OCI-LY7 (cell line): ENCODE results near the gene PACS1. TPM values are rescaled to one million over a fixed set of nuclear protein-coding genes. Genes with fewer than 3 reads are reported as not detected.

Experiments used
- BruUV-seq: library from RNA; stranded (reverse); fragments of 400-500 nt; replicated peaks from 2 replicates; lab custom pipeline; 2021; lab: Mats Ljungman, UMichigan
- CTCF ChIA-PET: fragments of 300-600 bp; sonication (Branson Sonifier 250); formaldehyde crosslinking; loops from one replicate; lab custom pipeline; 2022; ENCODE audit warnings: antibody characterized with exemption; ENCODE audit not compliant: unreplicated experiment; lab: Charles Lee
- POLR2A ChIA-PET: fragments of 300-600 bp; sonication (Branson Sonifier 250); formaldehyde crosslinking; loops from one replicate; lab custom pipeline; 2022; ENCODE audit warnings: antibody characterized with exemption; lab: Charles Lee
- DNase-seq: peaks from one replicate; pipeline ENCODE4 v3.0.0-alpha.2; 2015; ENCODE audit warnings: low spot score
- H2AFZ ChIP-seq: fragments of 200-600 bp; sonication (generic), shearing (Covaris generic); 2 replicates; pipeline ENCODE4 v1.6.1; 2014; ENCODE audit warnings: mild to moderate bottlenecking, antibody characterized with exemption, low read length, moderate library complexity
- H3K27ac ChIP-seq: fragments of 200-600 bp; sonication (generic); 2 replicates; pipeline ENCODE4 v1.5.1; 2014; ENCODE audit warnings: mixed run types, low read depth, mild to moderate bottlenecking, moderate library complexity, low read length, inconsistent platforms; ENCODE audit not compliant: poor library complexity, severe bottlenecking
- H3K36me3 ChIP-seq: fragments of 200-600 bp; sonication (generic); 2 replicates; pipeline ENCODE4 v1.6.1; 2014; ENCODE audit warnings: mild to moderate bottlenecking, antibody characterized with exemption, low read length, moderate library complexity, mixed read lengths; ENCODE audit not compliant: insufficient read depth
- H3K4me1 ChIP-seq: fragments of 200-600 bp; sonication (generic); 2 replicates; pipeline ENCODE4 v1.5.1; 2014; ENCODE audit warnings: mild to moderate bottlenecking, low read length; ENCODE audit not compliant: insufficient read depth, poor library complexity, severe bottlenecking
- H3K4me2 ChIP-seq: fragments of 200-600 bp; sonication (generic); 2 replicates; pipeline ENCODE4 v1.6.1; 2014; ENCODE audit warnings: mild to moderate bottlenecking, low read length
- H3K4me3 ChIP-seq: fragments of 200-600 bp; sonication (generic); 2 replicates; pipeline ENCODE4 v1.5.1; 2014; ENCODE audit warnings: mild to moderate bottlenecking, low read depth, low read length; ENCODE audit not compliant: poor library complexity, severe bottlenecking
- H3K79me2 ChIP-seq: fragments of 200-600 bp; sonication (generic); 2 replicates; pipeline ENCODE4 v1.6.1; 2016; ENCODE audit warnings: low read depth, mild to moderate bottlenecking, low read length, moderate library complexity, mixed read lengths; ENCODE audit not compliant: insufficient read depth
- H3K9me2 ChIP-seq: fragments of 200-600 bp; sonication (generic); 2 replicates; pipeline ENCODE4 v1.6.1; 2016; ENCODE audit warnings: mild to moderate bottlenecking, low read length, mixed read lengths; ENCODE audit not compliant: insufficient read depth
- H3K9me3 ChIP-seq: fragments of 200-600 bp; sonication (generic); 2 replicates; pipeline ENCODE4 v1.6.1; 2014; ENCODE audit warnings: mild to moderate bottlenecking, mixed run types, low read length, mixed read lengths
- H4K20me1 ChIP-seq: fragments of 200-600 bp; sonication (generic); 2 replicates; pipeline ENCODE4 v1.6.1; 2014; ENCODE audit warnings: mild to moderate bottlenecking, antibody characterized with exemption, low read length, moderate library complexity, mixed read lengths; ENCODE audit not compliant: insufficient read depth
- EZH2phosphoT487 ChIP-seq: fragments of 200-600 bp; sonication (generic); IDR thresholded peaks from 2 replicates; pipeline ENCODE4 v1.6.1; 2018; ENCODE audit warnings: low read depth, borderline replicate concordance, mild to moderate bottlenecking, mixed run types, antibody characterized with exemption, low read length, moderate library complexity, mixed read lengths
- intact Hi-C: fragments of 100-400 bp; cut with micrococcal nuclease; formaldehyde crosslinking; loops from one replicate; pipeline ENCODE4 v1.10.0; 2022; ENCODE audit not compliant: unreplicated experiment
- total RNA-seq, 2 experiments: library from RNA; depleted of rRNA in 1 of 2; stranded (reverse); fragments of >200 nt in 1 of 2; shearing (Covaris generic) in 1 of 2; gene quantifications; 2 replicates each; pipeline ENCODE4 v1.2.3, GENCODE V29; 2014 to 2022
- TF ChIP-seq, protein P1 (sequence below): fragments of 200-600 bp; sonication (generic); conservative IDR thresholded peaks from 2 replicates; pipeline ENCODE4 v1.5.1; 2014; ENCODE audit warnings: mild to moderate bottlenecking, antibody characterized with exemption, low read length, moderate library complexity, mixed read lengths

The PACS1 gene
- total RNA-seq, 2 experiments from 2014 or later, result 23.7 to 52.5 TPM

DNA sequence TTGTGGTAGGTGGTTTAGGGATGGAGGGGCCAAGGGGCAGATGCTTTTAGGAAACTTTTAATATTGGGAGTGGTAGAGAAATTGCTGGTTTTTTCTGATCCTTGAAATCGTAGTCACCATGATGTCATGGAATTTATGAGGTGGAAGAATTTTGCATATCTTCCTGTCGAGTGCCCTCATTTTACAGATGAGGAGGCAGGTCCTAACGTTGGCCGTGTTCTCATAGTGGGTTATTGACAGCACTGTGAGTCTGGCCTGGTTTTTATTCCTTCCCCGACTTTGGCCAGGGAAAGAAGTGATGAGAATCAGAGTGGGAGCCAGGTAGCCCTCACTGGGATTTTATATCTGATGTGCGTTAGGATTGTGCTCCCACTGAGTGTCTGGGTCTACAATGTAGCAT is 8.8 kb upstream of the PACS1 start:
- H2AFZ ChIP-seq, result no peak overlapping the region
- H3K9me2 ChIP-seq, result no peaks in the 10 kb centered on the region
- no TSS peak for BruUV-seq
- no peak overlapping the region for H3K4me2 ChIP-seq
- no peak for DNase-seq
- H3K27ac ChIP-seq, result no peak overlapping the region
- CTCF ChIA-PET, result no interaction called here
- H3K4me3 ChIP-seq, result no peak overlapping the region
- H3K9me3 ChIP-seq, result 0 out of 2 replicates have a peak, but pooled peaks cover 5% of the 10 kb centered on the region
- peaks cover 9% of the 10 kb centered on the region; the same call in 1 of the 2 replicates for H3K79me2 ChIP-seq
- H4K20me1 ChIP-seq, result no peaks in the 10 kb centered on the region
- intact Hi-C loops, result no loop called here
- POLR2A ChIA-PET, result no interaction called here
- TF ChIP-seq, protein P1, sequence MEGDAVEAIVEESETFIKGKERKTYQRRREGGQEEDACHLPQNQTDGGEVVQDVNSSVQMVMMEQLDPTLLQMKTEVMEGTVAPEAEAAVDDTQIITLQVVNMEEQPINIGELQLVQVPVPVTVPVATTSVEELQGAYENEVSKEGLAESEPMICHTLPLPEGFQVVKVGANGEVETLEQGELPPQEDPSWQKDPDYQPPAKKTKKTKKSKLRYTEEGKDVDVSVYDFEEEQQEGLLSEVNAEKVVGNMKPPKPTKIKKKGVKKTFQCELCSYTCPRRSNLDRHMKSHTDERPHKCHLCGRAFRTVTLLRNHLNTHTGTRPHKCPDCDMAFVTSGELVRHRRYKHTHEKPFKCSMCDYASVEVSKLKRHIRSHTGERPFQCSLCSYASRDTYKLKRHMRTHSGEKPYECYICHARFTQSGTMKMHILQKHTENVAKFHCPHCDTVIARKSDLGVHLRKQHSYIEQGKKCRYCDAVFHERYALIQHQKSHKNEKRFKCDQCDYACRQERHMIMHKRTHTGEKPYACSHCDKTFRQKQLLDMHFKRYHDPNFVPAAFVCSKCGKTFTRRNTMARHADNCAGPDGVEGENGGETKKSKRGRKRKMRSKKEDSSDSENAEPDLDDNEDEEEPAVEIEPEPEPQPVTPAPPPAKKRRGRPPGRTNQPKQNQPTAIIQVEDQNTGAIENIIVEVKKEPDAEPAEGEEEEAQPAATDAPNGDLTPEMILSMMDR, result no peak
- no peak for TF ChIP-seq EZH2phosphoT487
- H3K4me1 ChIP-seq, result no peaks in the 10 kb centered on the region
- peaks cover 98% of the 10 kb centered on the region for H3K36me3 ChIP-seq

DNA sequence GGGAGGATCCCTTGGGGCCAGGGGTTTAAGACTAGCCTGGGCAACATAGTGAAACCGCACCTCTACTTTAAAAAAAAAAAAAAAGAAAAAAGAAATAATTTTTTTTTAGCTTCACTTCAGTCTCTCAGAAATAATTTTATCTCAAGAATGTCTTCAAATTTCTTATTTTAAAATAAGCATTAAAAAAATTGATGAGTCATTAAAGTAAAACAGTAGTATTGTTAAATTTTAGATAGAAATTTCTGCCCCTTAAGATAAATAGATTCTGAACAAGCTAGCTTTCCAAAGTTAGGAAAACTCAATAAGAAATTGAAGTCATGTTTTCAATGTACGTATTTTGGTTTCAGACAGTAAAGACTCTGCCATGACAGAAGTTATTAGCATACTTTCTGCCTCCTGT is 7.7 kb upstream of the PACS1 start:
- Histone ChIP-seq H2AFZ (no peak overlapping the region), H3K36me3 (peaks cover 98% of the 10 kb centered on the region), H3K4me2 (no peak overlapping the region), H4K20me1 (no peaks in the 10 kb centered on the region), H3K4me3 (no peak overlapping the region), H3K27ac (no peak overlapping the region), H3K79me2 (peaks cover 9% of the 10 kb centered on the region; the same call in 1 of the 2 replicates), H3K9me3 (0 out of 2 replicates have a peak, but pooled peaks cover 5% of the 10 kb centered on the region), H3K9me2 (no peaks in the 10 kb centered on the region), H3K4me1 (no peaks in the 10 kb centered on the region)
- ChIA-PET CTCF (interaction anchor here (0.9 kb wide), 1 partner anchor 10 kb away, joined by 4 read pairs; the partner anchor contains the start of gene SF3B2), POLR2A (interaction anchor here (2.6 kb wide), 1 partner anchor 10 kb away, joined by 20 read pairs; the partner anchor contains the start of gene SF3B2)
- no TSS peak for BruUV-seq
- TF ChIP-seq EZH2phosphoT487, result no peak
- TF ChIP-seq, protein P1, result no peak
- intact Hi-C loops, result no loop called here
- DNase-seq, result no peak

DNA sequence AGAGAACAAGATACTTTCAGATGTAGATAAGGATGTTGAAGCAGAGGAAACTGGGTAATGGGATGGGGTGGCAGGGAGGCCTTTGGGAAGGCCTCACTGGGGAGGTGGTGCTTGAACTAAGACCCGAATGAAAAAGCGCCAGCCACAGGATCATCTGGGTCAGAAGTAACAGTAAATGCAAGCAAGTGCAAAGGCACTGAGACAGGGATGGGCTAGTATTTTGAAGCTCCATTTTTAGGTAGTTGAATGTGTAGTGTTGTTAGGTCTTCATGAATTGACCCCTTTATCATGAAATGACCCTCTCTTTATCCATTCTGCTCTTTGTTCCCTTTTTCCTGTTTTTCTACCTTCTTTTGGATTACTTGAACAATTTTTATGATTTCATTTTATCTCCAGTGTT is 6.2 kb upstream of the PACS1 start:
- BruUV-seq, result no TSS peak
- TF ChIP-seq, protein P1, result no peak
- TF ChIP-seq EZH2phosphoT487, result no peak
- no peak for DNase-seq
- Histone ChIP-seq H3K79me2 (peaks cover 9% of the 10 kb centered on the region; the same call in 1 of the 2 replicates), H4K20me1 (no peaks in the 10 kb centered on the region), H3K27ac (no peak overlapping the region), H3K4me2 (no peak overlapping the region), H3K36me3 (peaks cover 99% of the 10 kb centered on the region), H3K4me3 (no peak overlapping the region), H3K9me3 (0 out of 2 replicates have a peak, but pooled peaks cover 5% of the 10 kb centered on the region), H2AFZ (no peak overlapping the region), H3K4me1 (peaks cover 9% of the 10 kb centered on the region), H3K9me2 (no peaks in the 10 kb centered on the region)
- ChIA-PET POLR2A (interaction anchor here (0.6 to 2.6 kb wide), 4 partner anchors 12 to 397 kb away, joined by 3 to 20 read pairs (median 4); partner anchors contain the start of gene SF3B2), CTCF (no interaction called here)
- intact Hi-C loops, result no loop called here
